ENCODE results near the gene MUC5B.

DNA sequence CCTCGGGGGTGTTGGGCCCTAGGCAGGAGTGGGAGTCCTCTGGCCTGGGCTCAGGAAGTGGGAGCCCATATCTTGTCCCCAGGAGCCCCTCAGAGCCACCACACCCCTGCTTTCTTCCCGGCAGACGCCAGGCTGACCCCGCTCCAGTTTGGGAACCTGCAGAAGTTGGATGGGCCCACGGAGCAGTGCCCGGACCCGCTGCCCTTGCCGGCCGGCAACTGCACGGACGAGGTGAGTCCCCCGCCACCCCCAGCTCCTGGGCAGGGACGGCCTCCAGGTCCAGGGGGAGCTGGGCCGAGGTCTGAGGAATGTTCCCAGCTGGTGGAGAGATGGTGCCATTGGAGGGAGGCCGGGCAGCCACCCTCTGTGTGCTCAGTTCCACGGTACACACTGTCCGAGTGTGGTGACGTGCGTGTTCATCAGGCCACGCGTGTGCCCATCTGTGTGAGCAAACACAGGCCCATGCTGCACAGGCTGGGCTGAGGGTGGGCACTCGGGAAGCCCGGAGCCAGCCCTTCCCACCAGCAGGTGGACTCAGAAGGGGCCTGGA, 4.8 kb downstream of the MUC5B start:
- TF ChIP-seq POLR2AphosphoS5 (IDR thresholded peaks at IDR 0.05; ENCODE audit: low read depth, low read length): no peak
- TF ChIP-seq TAF1 (IDR thresholded peaks at IDR 0.05; ENCODE audit: low read depth, low read length): no peak
- no peak for TF ChIP-seq POLR2A (IDR thresholded peaks at IDR 0.05; ENCODE audit: low read depth, low read length)
- TF ChIP-seq SPI1 (IDR thresholded peaks at IDR 0.05; ENCODE audit: low read depth, low read length): no peak
- no peak for TF ChIP-seq PAX5 (IDR thresholded peaks at IDR 0.05; ENCODE audit: insufficient read depth, low read length, severe bottlenecking)
- TF ChIP-seq POU2F2 (IDR thresholded peaks at IDR 0.05; ENCODE audit: low read depth, low read length): no peak
